Measurements from ENCODE around the gene C1QTNF6.
A peak's percentile ranks its signal among the peaks of the same experiment; 100 is the strongest.

The C1QTNF6 gene

GRCh38 chr22:37166675-37167066 lies 21.4 kb downstream of the C1QTNF6 start:
- no peaks in the 10 kb centered on the region for H3K4me1 ChIP-seq (ENCODE audit: control insufficient read depth, insufficient read depth, low read length)
- no peaks in the 10 kb centered on the region for H3K36me3 ChIP-seq (ENCODE audit: control insufficient read depth in 2 of 2, insufficient read depth in 1 of 2, low read length in 2 of 2)
- H3K4me3 ChIP-seq (ENCODE audit: low read depth, low read length): no peak overlapping the region
- no peak overlapping the region for H3K27ac ChIP-seq (ENCODE audit: extremely low read depth, low read depth, low read length)
- POLR2A ChIA-PET: no interaction called here
- no peaks in the 10 kb centered on the region for H3K9me3 ChIP-seq (ENCODE audit: control insufficient read depth, insufficient read depth, low read depth, low read length)
- CTCF ChIA-PET: interaction anchor here (0.6 to 3.3 kb wide), 20 partner anchors 9 to 546 kb away, joined by 3 to 38 read pairs (median 4); no protein-coding TSS in a partner anchor
- TF ChIP-seq ZBTB48 (tag by site-specific recombination; IDR thresholded peaks at IDR 0.05) (no peak), RBAK (tag by site-specific recombination; IDR thresholded peaks at IDR 0.05) (no peak), ZNF280C (tag by site-specific recombination; IDR thresholded peaks at IDR 0.05) (no peak), ZNF362 (tag by site-specific recombination; IDR thresholded peaks at IDR 0.05) (no peak), ZNF37A (tag by site-specific recombination; IDR thresholded peaks at IDR 0.05) (no peak), ZNF223 (tag by site-specific recombination; IDR thresholded peaks at IDR 0.05) (no peak), ZBTB17 (tag by site-specific recombination; IDR thresholded peaks at IDR 0.05) (peak; percentile 39; the same call in 1 of the 2 replicates), ZSCAN18 (tag by site-specific recombination; IDR thresholded peaks at IDR 0.05) (no peak), ZNF654 (tag by site-specific recombination; IDR thresholded peaks at IDR 0.05; ENCODE audit: low read depth) (peak; percentile 60), ZNF558 (tag by site-specific recombination; IDR thresholded peaks at IDR 0.05) (no peak), ZBTB1 (tag by site-specific recombination; IDR thresholded peaks at IDR 0.05) (no peak), CTCF (tag by site-specific recombination; IDR thresholded peaks at IDR 0.05) (peak; percentile 93), ZNF664 (tag by site-specific recombination; IDR thresholded peaks at IDR 0.05) (no peak), ZNF843 (tag by site-specific recombination; IDR thresholded peaks at IDR 0.05) (no peak), ZNF341 (tag by site-specific recombination; IDR thresholded peaks at IDR 0.05; ENCODE audit: low read depth) (no peak), IKZF3 (tag by site-specific recombination; IDR thresholded peaks at IDR 0.05) (no peak), ZNF274 (IDR thresholded peaks at IDR 0.05; ENCODE audit: low read length) (no peak), ZNF274 (tag by site-specific recombination; IDR thresholded peaks at IDR 0.05; ENCODE audit: borderline replicate concordance) (no peak), GLIS1 (tag by site-specific recombination; IDR thresholded peaks at IDR 0.05) (peak; percentile 65), ZNF146 (tag by site-specific recombination; IDR thresholded peaks at IDR 0.05) (no peak), ZNF701 (tag by site-specific recombination; IDR thresholded peaks at IDR 0.05) (no peak), ZNF157 (tag by site-specific recombination; IDR thresholded peaks at IDR 0.05) (no peak), INSM2 (tag by site-specific recombination; IDR thresholded peaks at IDR 0.05) (no peak), ZNF792 (tag by site-specific recombination; IDR thresholded peaks at IDR 0.05) (0 out of 2 replicates have a peak, but pooled peaks have one; percentile 68), ZNF114 (tag by site-specific recombination; IDR thresholded peaks at IDR 0.05) (no peak), SCRT1 (tag by site-specific recombination; IDR thresholded peaks at IDR 0.05; ENCODE audit: borderline replicate concordance) (peak; percentile 74; the same call in 1 of the 2 replicates), ZNF24 (tag by site-specific recombination; IDR thresholded peaks at IDR 0.05) (no peak), ZNF747 (tag by site-specific recombination; IDR thresholded peaks at IDR 0.05) (no peak), ZEB2 (tag by site-specific recombination; IDR thresholded peaks at IDR 0.05) (peak; percentile 54; the same call in 1 of the 2 replicates), ZNF48 (tag by site-specific recombination; IDR thresholded peaks at IDR 0.05) (no peak), KLF7 (tag by site-specific recombination; IDR thresholded peaks at IDR 0.05; ENCODE audit: borderline replicate concordance) (no peak), ZNF169 (tag by site-specific recombination; IDR thresholded peaks at IDR 0.05) (no peak), ZNF202 (tag by site-specific recombination; IDR thresholded peaks at IDR 0.05; ENCODE audit: borderline replicate concordance) (no peak)
